Right forelimb (tissue), 1 donor: Measurements from ENCODE around the gene CDRT4.
A peak's percentile ranks its signal among the peaks of the same experiment; 100 is the strongest.

Experiments
- DNase-seq: peaks from one replicate; pipeline ENCODE4 v3.0.0-alpha.2; 2018

The CDRT4 gene

GRCh38 chr17:15492791-15493692 is 25.6 kb upstream of the CDRT4 start:
- DNase-seq: no peak

- no peak for DNase-seq
Measured at GRCh38 chr17:15492186-15492585, 24.8 kb upstream of the CDRT4 start.

- DNase-seq: peak; percentile 63
Measured at GRCh38 chr17:15490634-15491261, 23.3 kb upstream of the CDRT4 start.

GRCh38 chr17:15488557-15488956 is 21.1 kb upstream of the CDRT4 start:
- DNase-seq: no peak

GRCh38 chr17:15485045-15485444 is 17.6 kb upstream of the CDRT4 start:
- no peak for DNase-seq

GRCh38 chr17:15483431-15483830 is 16.0 kb upstream of the CDRT4 start:
- DNase-seq: no peak

- no peak for DNase-seq
Measured at GRCh38 chr17:15482476-15482875, 15.1 kb upstream of the CDRT4 start.

GRCh38 chr17:15481481-15481880 is 14.1 kb upstream of the CDRT4 start:
- no peak for DNase-seq

GRCh38 chr17:15480204-15480603 is 12.8 kb upstream of the CDRT4 start:
- no peak for DNase-seq

GRCh38 chr17:15479703-15480102 is 12.3 kb upstream of the CDRT4 start:
- DNase-seq: no peak

GRCh38 chr17:15478845-15479244 is 11.4 kb upstream of the CDRT4 start:
- no peak for DNase-seq

GRCh38 chr17:15475631-15476354 is 8.4 kb upstream of the CDRT4 start:
- DNase-seq: no peak

GRCh38 chr17:15472891-15473290 is 5.5 kb upstream of the CDRT4 start:
- DNase-seq: no peak

GRCh38 chr17:15470536-15470935 is 3.1 kb upstream of the CDRT4 start:
- DNase-seq: no peak

- no peak for DNase-seq
Measured at GRCh38 chr17:15469260-15469659, 1.8 kb upstream of the CDRT4 start.

- no peak for DNase-seq
Measured at GRCh38 chr17:15468126-15468525, 705 bp upstream of the CDRT4 start.

GRCh38 chr17:15466131-15466530 is 1.3 kb downstream of the CDRT4 start:
- no peak for DNase-seq

- no peak for DNase-seq
Measured at GRCh38 chr17:15465045-15465701, 2.2 kb downstream of the CDRT4 start.

- no peak for DNase-seq
Measured at GRCh38 chr17:15464231-15464985, 3.0 kb downstream of the CDRT4 start.

GRCh38 chr17:15462976-15463772 is 4.2 kb downstream of the CDRT4 start:
- peak; percentile 72 for DNase-seq

GRCh38 chr17:15457723-15458094 is 9.7 kb downstream of the CDRT4 start:
- DNase-seq: peak; percentile 83
